Measurements from ENCODE around the gene CNGB1. TPM values are rescaled to one million over a fixed set of nuclear protein-coding genes. Genes with fewer than 3 reads are reported as not detected.

The CNGB1 gene
- total RNA-seq, 1 experiment from 2014 or later = not detected

- no peak for TF ChIP-seq ZNF232 (CRISPR knock-in tag; IDR thresholded peaks at IDR 0.05)
- no peak for TF ChIP-seq ZNF317 (CRISPR knock-in tag; IDR thresholded peaks at IDR 0.05; ENCODE audit: borderline replicate concordance, low read depth)
- TF ChIP-seq PRRX2 (CRISPR knock-in tag; IDR thresholded peaks at IDR 0.05) = no peak
- TF ChIP-seq USF1 (CRISPR knock-in tag; IDR thresholded peaks at IDR 0.05) = no peak
- no peak for TF ChIP-seq JAZF1 (CRISPR knock-in tag; IDR thresholded peaks at IDR 0.05)
- TF ChIP-seq, protein P1, sequence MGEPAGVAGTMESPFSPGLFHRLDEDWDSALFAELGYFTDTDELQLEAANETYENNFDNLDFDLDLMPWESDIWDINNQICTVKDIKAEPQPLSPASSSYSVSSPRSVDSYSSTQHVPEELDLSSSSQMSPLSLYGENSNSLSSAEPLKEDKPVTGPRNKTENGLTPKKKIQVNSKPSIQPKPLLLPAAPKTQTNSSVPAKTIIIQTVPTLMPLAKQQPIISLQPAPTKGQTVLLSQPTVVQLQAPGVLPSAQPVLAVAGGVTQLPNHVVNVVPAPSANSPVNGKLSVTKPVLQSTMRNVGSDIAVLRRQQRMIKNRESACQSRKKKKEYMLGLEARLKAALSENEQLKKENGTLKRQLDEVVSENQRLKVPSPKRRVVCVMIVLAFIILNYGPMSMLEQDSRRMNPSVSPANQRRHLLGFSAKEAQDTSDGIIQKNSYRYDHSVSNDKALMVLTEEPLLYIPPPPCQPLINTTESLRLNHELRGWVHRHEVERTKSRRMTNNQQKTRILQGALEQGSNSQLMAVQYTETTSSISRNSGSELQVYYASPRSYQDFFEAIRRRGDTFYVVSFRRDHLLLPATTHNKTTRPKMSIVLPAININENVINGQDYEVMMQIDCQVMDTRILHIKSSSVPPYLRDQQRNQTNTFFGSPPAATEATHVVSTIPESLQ (CRISPR knock-in tag; IDR thresholded peaks at IDR 0.05) = no peak
- Mint-ChIP-seq H3K9me3 (no peaks in the 10 kb centered on the region), H3K27me3 (ENCODE audit: low read depth) (no peaks in the 10 kb centered on the region), H3K36me3 (peaks cover 7% of the 10 kb centered on the region), H3K4me3 (peak overlapping the region; percentile 64), H3K4me1 (peaks cover 23% of the 10 kb centered on the region), H3K27ac (no peak overlapping the region)
- ChIA-PET POLR2A (interaction anchor here (1.0 kb wide), 1 partner anchor 131 kb away, joined by 3 read pairs; the partner anchor contains the start of gene CFAP20), CTCF (interaction anchor here (0.5 to 6.1 kb wide), 9 partner anchors 14 to 537 kb away, joined by 4 to 56 read pairs (median 6); partner anchors contain the start of gene POLR2C)
- ATAC-seq = no peak
- no peak for DNase-seq (ENCODE audit: low spot score)
Measured at GRCh38 chr16:57998992-57999365, 28.1 kb upstream of the CNGB1 start.

DNA sequence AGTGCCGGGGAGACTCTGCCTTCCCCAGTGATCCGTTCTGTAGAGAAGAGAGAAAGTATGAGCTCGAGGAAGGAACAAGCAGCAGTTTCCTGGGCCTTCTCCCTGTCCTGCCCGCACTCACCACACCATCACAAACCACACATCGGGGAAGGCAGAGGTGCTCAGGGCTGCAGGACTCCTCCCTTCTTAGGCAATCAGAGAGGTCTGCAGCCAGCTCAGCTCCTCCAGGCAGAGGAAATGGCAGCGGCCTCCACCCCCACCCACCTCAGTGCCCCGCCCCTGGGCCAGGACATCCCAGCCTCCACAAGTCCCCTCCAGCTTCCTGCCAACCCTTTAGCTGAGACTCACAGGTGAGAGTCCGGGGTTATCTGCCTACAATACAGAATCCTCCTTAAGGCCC is 27.6 kb upstream of the CNGB1 start:
- peak; percentile 37 for DNase-seq (ENCODE audit: low spot score)
- Mint-ChIP-seq H3K4me1 (peaks cover 23% of the 10 kb centered on the region), H3K27ac (no peak overlapping the region), H3K9me3 (no peaks in the 10 kb centered on the region), H3K36me3 (peaks cover 4% of the 10 kb centered on the region; the same call in 1 of the 2 replicates), H3K27me3 (ENCODE audit: low read depth) (no peaks in the 10 kb centered on the region), H3K4me3 (no peak overlapping the region)
- TF ChIP-seq, protein P2, sequence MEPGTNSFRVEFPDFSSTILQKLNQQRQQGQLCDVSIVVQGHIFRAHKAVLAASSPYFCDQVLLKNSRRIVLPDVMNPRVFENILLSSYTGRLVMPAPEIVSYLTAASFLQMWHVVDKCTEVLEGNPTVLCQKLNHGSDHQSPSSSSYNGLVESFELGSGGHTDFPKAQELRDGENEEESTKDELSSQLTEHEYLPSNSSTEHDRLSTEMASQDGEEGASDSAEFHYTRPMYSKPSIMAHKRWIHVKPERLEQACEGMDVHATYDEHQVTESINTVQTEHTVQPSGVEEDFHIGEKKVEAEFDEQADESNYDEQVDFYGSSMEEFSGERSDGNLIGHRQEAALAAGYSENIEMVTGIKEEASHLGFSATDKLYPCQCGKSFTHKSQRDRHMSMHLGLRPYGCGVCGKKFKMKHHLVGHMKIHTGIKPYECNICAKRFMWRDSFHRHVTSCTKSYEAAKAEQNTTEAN (CRISPR knock-in tag; IDR thresholded peaks at IDR 0.05) = no peak
- TF ChIP-seq HMGA2 (CRISPR knock-in tag; IDR thresholded peaks at IDR 0.05) (no peak), ARID4B (CRISPR knock-in tag; IDR thresholded peaks at IDR 0.05; ENCODE audit: borderline replicate concordance) (no peak), MXD4 (CRISPR knock-in tag; IDR thresholded peaks at IDR 0.05; ENCODE audit: borderline replicate concordance) (no peak), MYBL2 (CRISPR knock-in tag; IDR thresholded peaks at IDR 0.05) (no peak), ZMAT4 (CRISPR knock-in tag; IDR thresholded peaks at IDR 0.05) (no peak), ZNF416 (CRISPR knock-in tag; IDR thresholded peaks at IDR 0.05) (no peak), TEAD4 (CRISPR knock-in tag; IDR thresholded peaks at IDR 0.05) (no peak), CREM (CRISPR knock-in tag; IDR thresholded peaks at IDR 0.05) (no peak), NFYB (CRISPR knock-in tag; conservative IDR thresholded peaks at IDR 0.05; ENCODE audit: low read depth) (no peak)
- TF ChIP-seq, protein P3, sequence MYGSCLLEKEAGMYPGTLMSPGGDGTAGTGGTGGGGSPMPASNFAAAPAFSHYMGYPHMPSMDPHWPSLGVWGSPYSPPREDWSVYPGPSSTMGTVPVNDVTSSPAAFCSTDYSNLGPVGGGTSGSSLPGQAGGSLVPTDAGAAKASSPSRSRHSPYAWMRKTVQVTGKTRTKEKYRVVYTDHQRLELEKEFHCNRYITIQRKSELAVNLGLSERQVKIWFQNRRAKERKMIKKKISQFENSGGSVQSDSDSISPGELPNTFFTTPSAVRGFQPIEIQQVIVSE (CRISPR knock-in tag; IDR thresholded peaks at IDR 0.05; ENCODE audit: borderline replicate concordance) = no peak
- ATAC-seq = 0 out of 2 replicates have a peak, but pooled peaks have one; percentile 1
- ChIA-PET POLR2A (interaction anchor here (1.0 kb wide), 1 partner anchor 131 kb away, joined by 3 read pairs; the partner anchor contains the start of gene CFAP20), CTCF (interaction anchor here (1.2 to 6.1 kb wide), 6 partner anchors 13 to 223 kb away, joined by 4 to 56 read pairs (median 6); no protein-coding TSS in a partner anchor)

All from WTC11 (cell line).